GM23248 (cell line): ENCODE data around the gene SLC5A1.

Experiments
- EZH2 ChIP-seq: fragments of 200-600 bp; sonication (generic); IDR thresholded peaks from 2 replicates; pipeline ENCODE4 v1.6.1; 2018; ENCODE audit warnings: antibody characterized with exemption, mild to moderate bottlenecking; ENCODE audit not compliant: insufficient read depth, poor library complexity, severe bottlenecking
- EZH2phosphoT487 ChIP-seq: fragments of 200-600 bp; sonication (generic); IDR thresholded peaks from 2 replicates; pipeline ENCODE4 v1.6.1; 2018; ENCODE audit warnings: antibody characterized with exemption, moderate library complexity, mild to moderate bottlenecking, low read depth; ENCODE audit not compliant: insufficient read depth

GRCh38 chr22:32005453-32005852 lies 37.6 kb upstream of the SLC5A1 start:
- no peak for TF ChIP-seq EZH2phosphoT487
- no peak for TF ChIP-seq EZH2
